DOHH2 (cell line): ENCODE data around the gene MYO1B.

Source experiments
- H3F3A ChIP-seq: fragments of 200-600 bp; sonication (generic), shearing (Covaris generic); 2 replicates; pipeline ENCODE4 v1.6.0; 2016; ENCODE audit warnings: antibody characterized with exemption, mild to moderate bottlenecking; ENCODE audit not compliant: control insufficient read depth, insufficient read depth
- H3K27ac ChIP-seq: fragments of 200-600 bp; sonication (generic); 2 replicates; pipeline ENCODE4 v1.5.1; 2014; ENCODE audit warnings: low read depth, mild to moderate bottlenecking, low read length, moderate library complexity
- H3K27me3 ChIP-seq: fragments of 200-600 bp; sonication (generic); 2 replicates; pipeline ENCODE4 v1.6.1; 2014; ENCODE audit warnings: mild to moderate bottlenecking, low read length, mixed read lengths; ENCODE audit not compliant: control insufficient read depth
- H3K36me3 ChIP-seq: fragments of 200-600 bp; sonication (generic); 2 replicates; pipeline ENCODE4 v1.6.1; 2014; ENCODE audit warnings: mild to moderate bottlenecking, low read length, moderate library complexity, mixed read lengths; ENCODE audit not compliant: control insufficient read depth
- H3K4me1 ChIP-seq: fragments of 200-600 bp; sonication (generic); 2 replicates; pipeline ENCODE4 v1.6.1; 2014; ENCODE audit warnings: mild to moderate bottlenecking, low read length, mixed read lengths; ENCODE audit not compliant: control insufficient read depth
- H3K4me2 ChIP-seq: fragments of 200-600 bp; sonication (generic); 2 replicates; pipeline ENCODE4 v1.6.0; 2014; ENCODE audit warnings: mild to moderate bottlenecking, low read length, moderate library complexity
- H3K4me3 ChIP-seq: fragments of 200-600 bp; sonication (generic); 2 replicates; pipeline ENCODE4 v1.5.1; 2014; ENCODE audit warnings: mild to moderate bottlenecking, low read length, mixed read lengths
- H3K79me2 ChIP-seq: fragments of 200-600 bp; sonication (generic); 2 replicates; pipeline ENCODE4 v1.6.1; 2014; ENCODE audit warnings: mild to moderate bottlenecking, low read length, mixed read lengths; ENCODE audit not compliant: control insufficient read depth
- H3K9me2 ChIP-seq: fragments of 200-600 bp; sonication (generic); replicated peaks from 2 replicates; pipeline ENCODE4 v1.6.1; 2014; ENCODE audit warnings: mild to moderate bottlenecking, low read length, mixed read lengths; ENCODE audit not compliant: control insufficient read depth
- H3K9me3 ChIP-seq: fragments of 200-600 bp; sonication (generic); 2 replicates; pipeline ENCODE4 v1.6.1; 2014; ENCODE audit warnings: antibody characterized with exemption, low read length, mixed read lengths; ENCODE audit not compliant: control insufficient read depth, insufficient read depth
- H4K20me1 ChIP-seq: fragments of 200-600 bp; sonication (generic); 2 replicates; pipeline ENCODE4 v1.6.0; 2014; ENCODE audit warnings: low read depth, mild to moderate bottlenecking, antibody characterized with exemption, low read length, moderate library complexity; ENCODE audit not compliant: control insufficient read depth, insufficient read depth
- EZH2phosphoT487 ChIP-seq: fragments of 200-600 bp; sonication (generic); IDR thresholded peaks from 2 replicates; pipeline ENCODE4 v1.6.1; 2017; ENCODE audit warnings: borderline replicate concordance, mild to moderate bottlenecking, antibody characterized with exemption, low read length, moderate library complexity, mixed read lengths
- TF ChIP-seq, protein P1 (sequence below): fragments of 200-600 bp; sonication (generic); IDR thresholded peaks from one replicate; pipeline ENCODE4 v1.5.1; 2014; ENCODE audit warnings: antibody characterized with exemption, mild to moderate bottlenecking, low read depth, low read length; ENCODE audit not compliant: poor library complexity, severe bottlenecking

Gene MYO1B

DNA sequence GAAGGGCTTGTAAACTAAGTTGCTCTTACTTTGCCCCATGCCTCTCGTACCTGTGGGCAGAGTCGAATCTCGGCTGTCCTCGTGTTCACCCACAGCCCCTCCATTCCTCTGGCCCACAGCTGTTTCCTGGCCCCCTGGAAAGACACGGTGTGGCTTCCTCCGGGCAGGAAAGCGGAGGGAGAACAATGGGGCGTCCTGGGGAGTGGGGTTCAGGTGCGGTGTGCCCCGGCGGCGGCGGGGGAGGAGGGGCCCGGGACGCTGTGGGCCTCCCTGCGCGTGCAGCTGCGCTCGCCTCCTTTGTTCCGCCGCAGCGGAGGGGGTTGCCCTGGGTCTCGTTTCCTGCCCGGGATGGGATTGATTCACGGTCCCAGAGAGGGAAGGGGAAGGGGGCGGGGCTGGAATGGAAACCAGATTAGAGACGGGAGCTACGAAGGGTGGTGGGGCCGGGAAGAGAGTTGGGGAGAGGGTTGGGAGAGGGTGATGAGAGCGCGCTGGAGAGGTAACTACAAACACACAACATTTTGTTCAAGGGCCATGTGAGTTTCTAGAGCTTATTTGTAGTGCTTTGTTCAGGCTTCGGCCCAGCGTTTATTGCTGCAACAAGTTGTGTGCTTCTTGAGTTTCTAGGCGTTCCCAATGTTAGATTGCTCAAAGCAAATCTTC is 796 bp downstream of the MYO1B start:
- Histone ChIP-seq H3K27me3 (peaks cover 8% of the 10 kb centered on the region), H3K4me1 (no peaks in the 10 kb centered on the region), H3K36me3 (no peaks in the 10 kb centered on the region), H3K79me2 (no peaks in the 10 kb centered on the region), H3K4me3 (no peak overlapping the region), H3K9me2 (no peaks in the 10 kb centered on the region), H3K9me3 (peaks cover 5% of the 10 kb centered on the region), H4K20me1 (no peaks in the 10 kb centered on the region), H3F3A (no peaks in the 10 kb centered on the region), H3K27ac (no peak overlapping the region), H3K4me2 (no peak overlapping the region)
- TF ChIP-seq EZH2phosphoT487 = no peak
- TF ChIP-seq, protein P1, sequence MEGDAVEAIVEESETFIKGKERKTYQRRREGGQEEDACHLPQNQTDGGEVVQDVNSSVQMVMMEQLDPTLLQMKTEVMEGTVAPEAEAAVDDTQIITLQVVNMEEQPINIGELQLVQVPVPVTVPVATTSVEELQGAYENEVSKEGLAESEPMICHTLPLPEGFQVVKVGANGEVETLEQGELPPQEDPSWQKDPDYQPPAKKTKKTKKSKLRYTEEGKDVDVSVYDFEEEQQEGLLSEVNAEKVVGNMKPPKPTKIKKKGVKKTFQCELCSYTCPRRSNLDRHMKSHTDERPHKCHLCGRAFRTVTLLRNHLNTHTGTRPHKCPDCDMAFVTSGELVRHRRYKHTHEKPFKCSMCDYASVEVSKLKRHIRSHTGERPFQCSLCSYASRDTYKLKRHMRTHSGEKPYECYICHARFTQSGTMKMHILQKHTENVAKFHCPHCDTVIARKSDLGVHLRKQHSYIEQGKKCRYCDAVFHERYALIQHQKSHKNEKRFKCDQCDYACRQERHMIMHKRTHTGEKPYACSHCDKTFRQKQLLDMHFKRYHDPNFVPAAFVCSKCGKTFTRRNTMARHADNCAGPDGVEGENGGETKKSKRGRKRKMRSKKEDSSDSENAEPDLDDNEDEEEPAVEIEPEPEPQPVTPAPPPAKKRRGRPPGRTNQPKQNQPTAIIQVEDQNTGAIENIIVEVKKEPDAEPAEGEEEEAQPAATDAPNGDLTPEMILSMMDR = no peak

DNA sequence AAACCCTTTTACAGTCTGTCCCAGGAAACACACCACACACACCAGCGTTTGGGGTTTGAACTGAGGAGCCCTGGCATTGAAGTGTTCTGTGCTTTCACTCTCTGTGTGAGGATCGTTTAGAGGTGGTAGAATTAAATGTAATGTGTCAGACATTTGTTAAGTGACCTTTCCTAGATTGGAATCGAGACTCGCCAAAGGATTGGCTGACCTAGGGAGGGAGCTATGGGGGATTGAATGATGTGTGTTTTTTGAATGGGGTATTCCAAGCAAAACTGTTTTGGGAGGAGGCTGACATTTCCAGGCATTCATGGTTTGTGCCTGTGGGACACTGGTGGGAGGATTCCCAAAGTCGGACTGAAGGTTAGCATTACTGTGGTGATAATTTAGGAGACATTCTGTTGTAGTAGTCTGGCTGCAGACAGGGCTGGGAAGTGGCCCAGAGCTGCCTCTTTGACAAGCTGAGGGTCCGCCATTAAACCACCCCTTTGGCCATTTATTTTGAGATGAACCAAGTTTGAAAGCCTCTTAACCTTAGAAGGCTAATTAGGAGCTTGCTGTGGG is 1.7 kb downstream of the MYO1B start:
- Histone ChIP-seq H3K9me2 (no peaks in the 10 kb centered on the region), H3K79me2 (no peaks in the 10 kb centered on the region), H3K27ac (no peak overlapping the region), H3K36me3 (no peaks in the 10 kb centered on the region), H3K4me1 (no peaks in the 10 kb centered on the region), H3F3A (no peaks in the 10 kb centered on the region), H4K20me1 (no peaks in the 10 kb centered on the region), H3K27me3 (peaks cover 8% of the 10 kb centered on the region), H3K9me3 (peaks cover 5% of the 10 kb centered on the region), H3K4me3 (no peak overlapping the region), H3K4me2 (no peak overlapping the region)
- TF ChIP-seq EZH2phosphoT487 = no peak
- TF ChIP-seq, protein P1 = no peak

DNA sequence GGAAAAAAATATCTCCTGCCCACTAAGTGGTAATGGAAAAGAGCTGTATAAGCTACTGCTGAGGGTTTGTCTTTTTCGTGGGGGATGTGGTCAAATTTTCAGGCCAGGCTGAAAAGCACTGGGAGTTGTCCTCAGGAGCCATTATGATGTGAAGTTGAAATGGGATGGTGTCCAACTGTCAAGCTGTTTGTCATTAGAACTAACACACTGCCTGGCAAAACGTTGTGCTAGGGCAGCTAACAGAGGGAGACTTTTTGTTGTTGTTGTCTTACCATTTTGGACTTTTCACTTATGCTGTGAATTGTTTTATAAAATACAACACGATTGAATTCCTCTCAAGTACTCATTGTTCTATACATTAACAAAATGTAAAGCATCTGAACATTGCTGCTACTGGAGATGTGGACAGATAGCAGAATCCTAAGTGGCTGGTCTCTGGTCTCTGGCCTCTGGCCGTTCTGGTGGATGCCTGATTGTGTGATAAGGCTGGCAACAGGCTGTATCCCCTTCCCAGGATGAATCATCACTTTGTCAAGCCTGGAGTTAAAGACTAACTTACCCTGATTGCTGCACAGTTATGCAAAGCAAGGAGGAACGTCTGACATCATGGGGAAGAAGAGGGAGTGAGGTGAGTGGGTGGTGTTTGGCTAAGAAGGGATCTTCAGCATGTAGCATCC is 2.3 kb downstream of the MYO1B start:
- no peaks in the 10 kb centered on the region for H3K36me3 ChIP-seq
- H3K4me2 ChIP-seq = no peak overlapping the region
- no peaks in the 10 kb centered on the region for H3F3A ChIP-seq
- TF ChIP-seq, protein P1 = no peak
- TF ChIP-seq EZH2phosphoT487 = no peak
- H3K4me3 ChIP-seq = no peak overlapping the region
- no peaks in the 10 kb centered on the region for H3K79me2 ChIP-seq
- no peaks in the 10 kb centered on the region for H3K4me1 ChIP-seq
- peaks cover 5% of the 10 kb centered on the region for H3K9me3 ChIP-seq
- no peak overlapping the region for H3K27ac ChIP-seq
- no peaks in the 10 kb centered on the region for H3K9me2 ChIP-seq
- no peaks in the 10 kb centered on the region for H4K20me1 ChIP-seq
- peaks cover 8% of the 10 kb centered on the region for H3K27me3 ChIP-seq
